Keratinocyte (primary cell): ENCODE measurements around the gene AKAP13.

Experiments
- CTCF ChIP-seq, 3 experiments: IDR thresholded peaks in 1 of 3; conservative IDR thresholded peaks in 1 of 3; optimal IDR thresholded peaks in 1 of 3; 2 replicates in 2 of 3; 3 replicates in 1 of 3; pipeline versions ENCODE3 to v1.5.1; 2011; ENCODE audit warnings: low read length in 3 of 3, mild to moderate bottlenecking in 3 of 3, moderate library complexity in 2 of 3, control low read depth in 1 of 3, inconsistent platforms in 1 of 3; ENCODE audit not compliant: insufficient read depth in 2 of 3; ENCODE audit errors: extremely low read depth in 1 of 3
- EZH2 ChIP-seq: IDR thresholded peaks from one replicate; pipeline ENCODE4 v1.6.1; 2012; ENCODE audit warnings: inconsistent platforms, mild to moderate bottlenecking, low read length, moderate library complexity

- TF ChIP-seq CTCF (optimal IDR thresholded peaks at IDR 0.05 in 1 of 3, IDR thresholded peaks at IDR 0.05 in 1 of 3, conservative IDR thresholded peaks at IDR 0.05 in 1 of 3; ENCODE audit: extremely low read depth in 1 of 3, insufficient read depth in 2 of 3, low read length in 3 of 3) (no peak), EZH2 (no peak)
Measured at GRCh38 chr15:85551221-85551832, 170.9 kb downstream of the AKAP13 start.
